ENCODE measurements around the gene FAXDC2. TPM values are rescaled to one million over a fixed set of nuclear protein-coding genes. Genes with fewer than 3 reads are reported as not detected.
A peak's percentile ranks its signal among the peaks of the same experiment; 100 is the strongest.

FAXDC2 gene
- total and polyA plus RNA-seq, 10 of the 15 experiments (the other 5 are each of a cell fraction or from before 2014, with no cell fraction given) = 0.13 to 1.8 (median 0.35) TPM

DNA sequence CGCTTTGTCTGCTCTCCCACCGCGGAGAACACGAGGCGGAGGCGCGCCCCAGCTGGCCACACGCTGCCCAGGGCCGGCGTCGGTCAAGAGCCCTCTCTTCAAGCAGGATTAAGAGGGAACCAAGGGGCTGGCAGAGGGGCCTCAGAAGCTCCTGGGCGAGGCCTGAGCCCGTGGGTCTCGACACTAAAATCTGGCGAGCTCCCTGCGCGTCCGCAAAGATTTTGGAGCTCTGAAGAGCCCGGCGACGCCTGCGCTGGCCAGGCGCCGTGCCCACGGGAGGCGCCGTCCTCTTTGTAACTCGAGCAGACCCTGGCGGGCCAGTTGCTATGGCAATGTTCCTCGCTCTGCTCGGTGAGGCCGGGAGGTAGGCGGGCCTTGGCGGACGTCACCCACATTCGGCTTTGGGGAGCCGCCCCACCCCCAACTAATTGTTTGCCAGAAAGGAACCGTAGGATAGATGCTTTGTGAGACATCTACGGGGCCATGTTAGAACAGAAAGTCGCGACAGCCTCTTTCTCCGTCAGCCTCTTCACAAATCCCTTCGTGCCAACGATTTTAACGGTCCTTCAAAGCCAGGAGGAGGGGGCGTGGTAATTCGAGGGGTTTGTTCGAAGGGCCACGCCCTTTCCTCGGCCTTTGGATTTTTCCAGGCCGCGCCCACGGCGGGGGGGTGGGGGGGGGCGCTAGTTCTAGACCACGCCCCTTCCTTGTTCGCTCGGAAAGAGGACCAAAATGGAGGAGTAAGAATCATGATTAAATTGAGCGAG lies 7.3 kb upstream of the FAXDC2 start (continued):
- TF ChIP-seq, protein P1, sequence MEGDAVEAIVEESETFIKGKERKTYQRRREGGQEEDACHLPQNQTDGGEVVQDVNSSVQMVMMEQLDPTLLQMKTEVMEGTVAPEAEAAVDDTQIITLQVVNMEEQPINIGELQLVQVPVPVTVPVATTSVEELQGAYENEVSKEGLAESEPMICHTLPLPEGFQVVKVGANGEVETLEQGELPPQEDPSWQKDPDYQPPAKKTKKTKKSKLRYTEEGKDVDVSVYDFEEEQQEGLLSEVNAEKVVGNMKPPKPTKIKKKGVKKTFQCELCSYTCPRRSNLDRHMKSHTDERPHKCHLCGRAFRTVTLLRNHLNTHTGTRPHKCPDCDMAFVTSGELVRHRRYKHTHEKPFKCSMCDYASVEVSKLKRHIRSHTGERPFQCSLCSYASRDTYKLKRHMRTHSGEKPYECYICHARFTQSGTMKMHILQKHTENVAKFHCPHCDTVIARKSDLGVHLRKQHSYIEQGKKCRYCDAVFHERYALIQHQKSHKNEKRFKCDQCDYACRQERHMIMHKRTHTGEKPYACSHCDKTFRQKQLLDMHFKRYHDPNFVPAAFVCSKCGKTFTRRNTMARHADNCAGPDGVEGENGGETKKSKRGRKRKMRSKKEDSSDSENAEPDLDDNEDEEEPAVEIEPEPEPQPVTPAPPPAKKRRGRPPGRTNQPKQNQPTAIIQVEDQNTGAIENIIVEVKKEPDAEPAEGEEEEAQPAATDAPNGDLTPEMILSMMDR (IDR thresholded peaks at IDR 0.05 in 2 of 3, conservative IDR thresholded peaks at IDR 0.05 in 1 of 3; ENCODE audit: control insufficient read depth in 2 of 3, extremely low read depth in 1 of 3, insufficient read depth in 1 of 3, low read depth in 3 of 3, low read length in 3 of 3) = 0 out of 6 replicates have a peak, but pooled peaks of 1 of the 3 experiments have one; percentile 5
- TF ChIP-seq BCL11A (IDR thresholded peaks at IDR 0.05; ENCODE audit: low read depth, low read length) (0 out of 2 replicates have a peak, but pooled peaks have one; percentile 3), ZBED1 (IDR thresholded peaks at IDR 0.05; ENCODE audit: borderline replicate concordance) (peak; percentile 64), CREB1 (IDR thresholded peaks at IDR 0.05; ENCODE audit: low read depth) (peak; percentile 70), POLR2AphosphoS5 (IDR thresholded peaks at IDR 0.05; ENCODE audit: low read length) (peak; percentile 39; the same call in 1 of the 2 replicates), E2F4 (IDR thresholded peaks at IDR 0.05; ENCODE audit: low read depth, low read length) (peak; percentile 40; the same call in 1 of the 2 replicates), NFYA (IDR thresholded peaks at IDR 0.05; ENCODE audit: borderline replicate concordance, low read depth, low read length) (no peak), EED (IDR thresholded peaks at IDR 0.05; ENCODE audit: low read depth) (peak; percentile 4), RAD51 (IDR thresholded peaks at IDR 0.05) (no peak), CHD2 (IDR thresholded peaks at IDR 0.05; ENCODE audit: borderline replicate concordance, low read depth, low read length) (no peak; the same call in 1 of the 2 replicates), ZNF622 (IDR thresholded peaks at IDR 0.05) (no peak), CREM (IDR thresholded peaks at IDR 0.05; ENCODE audit: low read depth) (peak; percentile 48), RB1 (IDR thresholded peaks at IDR 0.05; ENCODE audit: borderline replicate concordance) (0 out of 2 replicates have a peak, but pooled peaks have one; percentile 58), SIN3A (IDR thresholded peaks at IDR 0.05; ENCODE audit: low read depth, low read length) (0 out of 2 replicates have a peak, but pooled peaks have one; percentile 79), BACH1 (IDR thresholded peaks at IDR 0.05; ENCODE audit: borderline replicate concordance) (0 out of 2 replicates have a peak, but pooled peaks have one; percentile 31), ASH2L (IDR thresholded peaks at IDR 0.05; ENCODE audit: borderline replicate concordance, low read depth) (0 out of 2 replicates have a peak, but pooled peaks have one; percentile 28), EP300 (IDR thresholded peaks at IDR 0.05; ENCODE audit: borderline replicate concordance in 1 of 2, control insufficient read depth in 1 of 2, low read depth in 2 of 2, low read length in 2 of 2) (peak in 1 of 2 experiments; percentile 8; a peak in 1 of 4 replicates), ATF3 (IDR thresholded peaks at IDR 0.05; ENCODE audit: borderline replicate concordance, extremely low read depth, low read depth, low read length) (no peak)
- TF ChIP-seq, protein P2, sequence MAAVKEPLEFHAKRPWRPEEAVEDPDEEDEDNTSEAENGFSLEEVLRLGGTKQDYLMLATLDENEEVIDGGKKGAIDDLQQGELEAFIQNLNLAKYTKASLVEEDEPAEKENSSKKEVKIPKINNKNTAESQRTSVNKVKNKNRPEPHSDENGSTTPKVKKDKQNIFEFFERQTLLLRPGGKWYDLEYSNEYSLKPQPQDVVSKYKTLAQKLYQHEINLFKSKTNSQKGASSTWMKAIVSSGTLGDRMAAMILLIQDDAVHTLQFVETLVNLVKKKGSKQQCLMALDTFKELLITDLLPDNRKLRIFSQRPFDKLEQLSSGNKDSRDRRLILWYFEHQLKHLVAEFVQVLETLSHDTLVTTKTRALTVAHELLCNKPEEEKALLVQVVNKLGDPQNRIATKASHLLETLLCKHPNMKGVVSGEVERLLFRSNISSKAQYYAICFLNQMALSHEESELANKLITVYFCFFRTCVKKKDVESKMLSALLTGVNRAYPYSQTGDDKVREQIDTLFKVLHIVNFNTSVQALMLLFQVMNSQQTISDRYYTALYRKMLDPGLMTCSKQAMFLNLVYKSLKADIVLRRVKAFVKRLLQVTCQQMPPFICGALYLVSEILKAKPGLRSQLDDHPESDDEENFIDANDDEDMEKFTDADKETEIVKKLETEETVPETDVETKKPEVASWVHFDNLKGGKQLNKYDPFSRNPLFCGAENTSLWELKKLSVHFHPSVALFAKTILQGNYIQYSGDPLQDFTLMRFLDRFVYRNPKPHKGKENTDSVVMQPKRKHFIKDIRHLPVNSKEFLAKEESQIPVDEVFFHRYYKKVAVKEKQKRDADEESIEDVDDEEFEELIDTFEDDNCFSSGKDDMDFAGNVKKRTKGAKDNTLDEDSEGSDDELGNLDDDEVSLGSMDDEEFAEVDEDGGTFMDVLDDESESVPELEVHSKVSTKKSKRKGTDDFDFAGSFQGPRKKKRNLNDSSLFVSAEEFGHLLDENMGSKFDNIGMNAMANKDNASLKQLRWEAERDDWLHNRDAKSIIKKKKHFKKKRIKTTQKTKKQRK (IDR thresholded peaks at IDR 0.05; ENCODE audit: low read depth, low read length) = no peak
